WTC11 (cell line): ENCODE measurements around the gene PTPRN2.

Experiments used
- CBFB ChIP-seq: sonication (generic); formaldehyde crosslinking; IDR thresholded peaks from 2 replicates; pipeline ENCODE4 v1.8.1; 2022; ENCODE audit warnings: mild to moderate bottlenecking, low read depth, missing genetic modification reagents
- CTCF ChIP-seq: fragments of 200-600 bp; IDR thresholded peaks from 2 replicates; pipeline ENCODE4 v1.8.0; 2022; ENCODE audit warnings: antibody characterized with exemption
- ESRRA ChIP-seq: sonication (generic); formaldehyde crosslinking; IDR thresholded peaks from 2 replicates; pipeline ENCODE4 v1.8.1; 2022; ENCODE audit warnings: mild to moderate bottlenecking, missing genetic modification reagents, borderline replicate concordance
- HMGA2 ChIP-seq: fragments of 250-450 bp; sonication (Bioruptor Pico); IDR thresholded peaks from 2 replicates; pipeline ENCODE4 v1.4.0; 2021; ENCODE audit warnings: mild to moderate bottlenecking, moderate library complexity
- MYBL2 ChIP-seq: sonication (generic); formaldehyde crosslinking; IDR thresholded peaks from 2 replicates; pipeline ENCODE4 v1.8.1; 2023; ENCODE audit warnings: mild to moderate bottlenecking, moderate library complexity, missing genetic modification reagents
- NR3C1 ChIP-seq: sonication (generic); formaldehyde crosslinking; conservative IDR thresholded peaks from 2 replicates; pipeline ENCODE4 v1.8.1; 2023; ENCODE audit warnings: low read depth, mild to moderate bottlenecking, missing genetic modification reagents
- SP1 ChIP-seq: sonication (generic); formaldehyde crosslinking; conservative IDR thresholded peaks from 2 replicates; pipeline ENCODE4 v1.8.1; 2022; ENCODE audit warnings: missing genetic modification reagents
- ZNF232 ChIP-seq: sonication (generic); formaldehyde crosslinking; IDR thresholded peaks from 2 replicates; pipeline ENCODE4 v1.8.0; 2022; ENCODE audit warnings: mild to moderate bottlenecking, missing genetic modification reagents
- TF ChIP-seq, protein P1 (sequence below): sonication (generic); formaldehyde crosslinking; IDR thresholded peaks from 2 replicates; pipeline ENCODE4 v1.8.0; 2022; ENCODE audit warnings: mild to moderate bottlenecking, missing genetic modification reagents
- TF ChIP-seq, protein P2 (sequence below): sonication (generic); formaldehyde crosslinking; IDR thresholded peaks from 2 replicates; pipeline ENCODE4 v1.8.1; 2022; ENCODE audit warnings: mild to moderate bottlenecking, missing genetic modification reagents, moderate library complexity, borderline replicate concordance
- TF ChIP-seq, protein P3 (sequence below): sonication (generic); formaldehyde crosslinking; IDR thresholded peaks from 2 replicates; pipeline ENCODE4 v1.8.0; 2023; ENCODE audit warnings: missing genetic modification reagents

GRCh38 chr7:158428837-158429753 lies 158.5 kb downstream of the PTPRN2 start:
- TF ChIP-seq, protein P1, sequence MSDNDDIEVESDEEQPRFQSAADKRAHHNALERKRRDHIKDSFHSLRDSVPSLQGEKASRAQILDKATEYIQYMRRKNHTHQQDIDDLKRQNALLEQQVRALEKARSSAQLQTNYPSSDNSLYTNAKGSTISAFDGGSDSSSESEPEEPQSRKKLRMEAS = no peak
- TF ChIP-seq, protein P2, sequence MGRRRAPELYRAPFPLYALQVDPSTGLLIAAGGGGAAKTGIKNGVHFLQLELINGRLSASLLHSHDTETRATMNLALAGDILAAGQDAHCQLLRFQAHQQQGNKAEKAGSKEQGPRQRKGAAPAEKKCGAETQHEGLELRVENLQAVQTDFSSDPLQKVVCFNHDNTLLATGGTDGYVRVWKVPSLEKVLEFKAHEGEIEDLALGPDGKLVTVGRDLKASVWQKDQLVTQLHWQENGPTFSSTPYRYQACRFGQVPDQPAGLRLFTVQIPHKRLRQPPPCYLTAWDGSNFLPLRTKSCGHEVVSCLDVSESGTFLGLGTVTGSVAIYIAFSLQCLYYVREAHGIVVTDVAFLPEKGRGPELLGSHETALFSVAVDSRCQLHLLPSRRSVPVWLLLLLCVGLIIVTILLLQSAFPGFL (CRISPR knock-in tag) = no peak
- TF ChIP-seq CTCF (no peak), HMGA2 (CRISPR knock-in tag) (no peak), MYBL2 (no peak), NR3C1 (CRISPR knock-in tag) (no peak), CBFB (CRISPR knock-in tag) (no peak), SP1 (CRISPR knock-in tag) (no peak), ESRRA (CRISPR knock-in tag) (no peak), ZNF232 (CRISPR knock-in tag) (no peak)
- TF ChIP-seq, protein P3, sequence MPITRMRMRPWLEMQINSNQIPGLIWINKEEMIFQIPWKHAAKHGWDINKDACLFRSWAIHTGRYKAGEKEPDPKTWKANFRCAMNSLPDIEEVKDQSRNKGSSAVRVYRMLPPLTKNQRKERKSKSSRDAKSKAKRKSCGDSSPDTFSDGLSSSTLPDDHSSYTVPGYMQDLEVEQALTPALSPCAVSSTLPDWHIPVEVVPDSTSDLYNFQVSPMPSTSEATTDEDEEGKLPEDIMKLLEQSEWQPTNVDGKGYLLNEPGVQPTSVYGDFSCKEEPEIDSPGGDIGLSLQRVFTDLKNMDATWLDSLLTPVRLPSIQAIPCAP (CRISPR knock-in tag) = no peak
